ENCODE measurements around the gene FAAH.
"Not testable (repeated sequence)": the region's sequence is repeated elsewhere in the genome, so short reads cannot be mapped to it uniquely, and the experiment has no call there.

The FAAH gene

GRCh38 chr1:46394108-46394871 is at the start of gene FAAH:
Gene FAAH (plus strand): TSS chr1:46394317. CDS start chr1:46394349, 32 bp downstream.
- Mint-ChIP-seq H3K9me3 (peaks cover 5% of the 10 kb centered on the region), H3K4me1 (peaks cover 9% of the 10 kb centered on the region), H3K36me3 (ENCODE audit: low read depth) (peaks cover 17% of the 10 kb centered on the region), H3K27ac (no peak within 1 kb of the TSS), H3K4me3 (peak within 1 kb of the TSS; percentile 59), H3K27me3 (peaks cover 28% of the 10 kb centered on the region)
- ATAC-seq, result peak; percentile 72
- DNase-seq, result peak; percentile 54

- H3K36me3 Mint-ChIP-seq (ENCODE audit: low read depth), result peaks cover 52% of the 10 kb centered on the region
- H3K27me3 Mint-ChIP-seq, result no peaks in the 10 kb centered on the region
- DNase-seq, result no peak
- no peak for ATAC-seq
- no peaks in the 10 kb centered on the region for H3K9me3 Mint-ChIP-seq
- peaks cover 42% of the 10 kb centered on the region for H3K4me1 Mint-ChIP-seq
- H3K27ac Mint-ChIP-seq, result no peak overlapping the region
- no peak overlapping the region for H3K4me3 Mint-ChIP-seq
These were observed 49.6 kb upstream of the FAAH start for GRCh38 chr1:46344481-46344880.

- Mint-ChIP-seq H3K27me3 (no peaks in the 10 kb centered on the region), H3K36me3 (ENCODE audit: low read depth) (peaks cover 56% of the 10 kb centered on the region), H3K4me3 (no peak overlapping the region), H3K4me1 (peaks cover 39% of the 10 kb centered on the region), H3K27ac (peak overlapping the region; percentile 19), H3K9me3 (no peaks in the 10 kb centered on the region)
- ATAC-seq (no peak), DNase-seq (no peak)
These were observed 48.8 kb upstream of the FAAH start for GRCh38 chr1:46345281-46345680.

- no peak overlapping the region for H3K4me3 Mint-ChIP-seq
- H3K36me3 Mint-ChIP-seq (ENCODE audit: low read depth), result peaks cover 43% of the 10 kb centered on the region
- H3K27ac Mint-ChIP-seq, result no peak overlapping the region
- H3K4me1 Mint-ChIP-seq, result peaks cover 7% of the 10 kb centered on the region
- no peak for DNase-seq
- no peaks in the 10 kb centered on the region for H3K9me3 Mint-ChIP-seq
- no peak for ATAC-seq
- H3K27me3 Mint-ChIP-seq, result no peaks in the 10 kb centered on the region
These were observed 41.8 kb upstream of the FAAH start for GRCh38 chr1:46352363-46352762.

- not testable (repeated sequence) for H3K4me3 Mint-ChIP-seq, DNase-seq, H3K27me3 Mint-ChIP-seq, ATAC-seq, H3K9me3 Mint-ChIP-seq, H3K27ac Mint-ChIP-seq, H3K4me1 Mint-ChIP-seq
- H3K36me3 Mint-ChIP-seq (ENCODE audit: low read depth), result peaks cover 37% of the 10 kb centered on the region
These were observed 38.2 kb upstream of the FAAH start for GRCh38 chr1:46355920-46356319.

- ATAC-seq, result no peak
- H3K27ac Mint-ChIP-seq, result no peak overlapping the region
- peaks cover 50% of the 10 kb centered on the region for H3K36me3 Mint-ChIP-seq (ENCODE audit: low read depth)
- H3K9me3 Mint-ChIP-seq, result no peaks in the 10 kb centered on the region
- no peak for DNase-seq
- no peak overlapping the region for H3K4me3 Mint-ChIP-seq
- no peaks in the 10 kb centered on the region for H3K27me3 Mint-ChIP-seq
- H3K4me1 Mint-ChIP-seq, result no peaks in the 10 kb centered on the region
These were observed 32.0 kb upstream of the FAAH start for GRCh38 chr1:46362158-46362557.

- no peak overlapping the region for H3K4me3 Mint-ChIP-seq
- DNase-seq, result no peak
- H3K9me3 Mint-ChIP-seq, result no peaks in the 10 kb centered on the region
- H3K36me3 Mint-ChIP-seq (ENCODE audit: low read depth), result peaks cover 48% of the 10 kb centered on the region
- ATAC-seq, result no peak
- H3K27ac Mint-ChIP-seq, result no peak overlapping the region
- H3K4me1 Mint-ChIP-seq, result no peaks in the 10 kb centered on the region
- H3K27me3 Mint-ChIP-seq, result no peaks in the 10 kb centered on the region
These were observed 31.0 kb upstream of the FAAH start for GRCh38 chr1:46363121-46363520.

GRCh38 chr1:46364612-46365011 is 29.5 kb upstream of the FAAH start:
- no peak for DNase-seq
- Mint-ChIP-seq H3K4me1 (peaks cover 3% of the 10 kb centered on the region), H3K9me3 (no peaks in the 10 kb centered on the region), H3K4me3 (no peak overlapping the region), H3K36me3 (ENCODE audit: low read depth) (peaks cover 51% of the 10 kb centered on the region), H3K27ac (no peak overlapping the region), H3K27me3 (no peaks in the 10 kb centered on the region)
- ATAC-seq, result no peak

- H3K4me3 Mint-ChIP-seq, H3K27ac Mint-ChIP-seq, H3K9me3 Mint-ChIP-seq, H3K27me3 Mint-ChIP-seq, ATAC-seq, DNase-seq: not testable (repeated sequence)
- Mint-ChIP-seq H3K36me3 (ENCODE audit: low read depth) (peaks cover 55% of the 10 kb centered on the region), H3K4me1 (peaks cover 12% of the 10 kb centered on the region)
These were observed 28.3 kb upstream of the FAAH start for GRCh38 chr1:46365796-46366195.

GRCh38 chr1:46367072-46367471 is 27.0 kb upstream of the FAAH start:
- H3K36me3 Mint-ChIP-seq (ENCODE audit: low read depth), result peaks cover 54% of the 10 kb centered on the region
- H3K9me3 Mint-ChIP-seq, result no peaks in the 10 kb centered on the region
- H3K27me3 Mint-ChIP-seq, result no peaks in the 10 kb centered on the region
- H3K27ac Mint-ChIP-seq, result no peak overlapping the region
- H3K4me3 Mint-ChIP-seq, result no peak overlapping the region
- ATAC-seq (no peak), DNase-seq (no peak)
- peaks cover 12% of the 10 kb centered on the region for H3K4me1 Mint-ChIP-seq

GRCh38 chr1:46367701-46368100 is 26.4 kb upstream of the FAAH start:
- not testable (repeated sequence) for H3K9me3 Mint-ChIP-seq, H3K4me3 Mint-ChIP-seq, DNase-seq, ATAC-seq, H3K27me3 Mint-ChIP-seq, H3K27ac Mint-ChIP-seq
- H3K4me1 Mint-ChIP-seq, result peaks cover 12% of the 10 kb centered on the region
- peaks cover 51% of the 10 kb centered on the region for H3K36me3 Mint-ChIP-seq (ENCODE audit: low read depth)

GRCh38 chr1:46368791-46369190 is 25.3 kb upstream of the FAAH start:
- DNase-seq (no peak), ATAC-seq (no peak)
- Mint-ChIP-seq H3K27ac (no peak overlapping the region), H3K36me3 (ENCODE audit: low read depth) (peaks cover 47% of the 10 kb centered on the region), H3K9me3 (no peaks in the 10 kb centered on the region), H3K4me3 (no peak overlapping the region), H3K27me3 (no peaks in the 10 kb centered on the region), H3K4me1 (peaks cover 12% of the 10 kb centered on the region)

- peak overlapping the region; percentile 20 for H3K27ac Mint-ChIP-seq
- H3K9me3 Mint-ChIP-seq, result no peaks in the 10 kb centered on the region
- no peak overlapping the region for H3K4me3 Mint-ChIP-seq
- H3K27me3 Mint-ChIP-seq, result no peaks in the 10 kb centered on the region
- no peak for DNase-seq
- peaks cover 12% of the 10 kb centered on the region for H3K4me1 Mint-ChIP-seq
- ATAC-seq, result no peak
- peaks cover 45% of the 10 kb centered on the region for H3K36me3 Mint-ChIP-seq (ENCODE audit: low read depth)
These were observed 24.4 kb upstream of the FAAH start for GRCh38 chr1:46369542-46370213.

- Mint-ChIP-seq H3K27ac (peak overlapping the region; percentile 20), H3K4me1 (peaks cover 12% of the 10 kb centered on the region), H3K27me3 (no peaks in the 10 kb centered on the region), H3K9me3 (no peaks in the 10 kb centered on the region), H3K4me3 (no peak overlapping the region), H3K36me3 (ENCODE audit: low read depth) (peaks cover 41% of the 10 kb centered on the region)
- ATAC-seq, result peak; percentile 69
- DNase-seq, result no peak
These were observed 23.9 kb upstream of the FAAH start for GRCh38 chr1:46370214-46370633.

- no peak for DNase-seq
- Mint-ChIP-seq H3K4me3 (no peak overlapping the region), H3K4me1 (peaks cover 12% of the 10 kb centered on the region), H3K27me3 (no peaks in the 10 kb centered on the region), H3K27ac (no peak overlapping the region), H3K36me3 (ENCODE audit: low read depth) (peaks cover 33% of the 10 kb centered on the region), H3K9me3 (no peaks in the 10 kb centered on the region)
- ATAC-seq, result no peak
These were observed 21.7 kb upstream of the FAAH start for GRCh38 chr1:46372431-46372830.
